GM23248 (cell line): Measurements from ENCODE around the gene PTPRR. TPM values are rescaled to one million over a fixed set of nuclear protein-coding genes. Genes with fewer than 3 reads are reported as not detected.

Source experiments
- DNase-seq: peaks from one replicate; pipeline ENCODE4 v3.0.0-alpha.2; 2015
- H2AFZ ChIP-seq: fragments of 200-600 bp; sonication (generic); 2 replicates; pipeline ENCODE4 v1.6.1; 2016; ENCODE audit warnings: antibody characterized with exemption
- H3F3A ChIP-seq: fragments of 200-600 bp; sonication (generic); 2 replicates; pipeline ENCODE4 v1.6.1; 2016; ENCODE audit warnings: mild to moderate bottlenecking, antibody characterized with exemption, mixed run types; ENCODE audit not compliant: insufficient read depth
- H3K27ac ChIP-seq: fragments of 200-600 bp; sonication (generic); 2 replicates; pipeline ENCODE4 v1.5.1; 2016; ENCODE audit warnings: mild to moderate bottlenecking
- H3K27me3 ChIP-seq: fragments of 200-600 bp; sonication (generic); replicated peaks from 2 replicates; pipeline ENCODE4 v1.6.1; 2016; ENCODE audit warnings: mild to moderate bottlenecking; ENCODE audit not compliant: insufficient read depth
- H3K36me3 ChIP-seq: fragments of 200-600 bp; sonication (generic); 2 replicates; pipeline ENCODE4 v1.6.1; 2016; ENCODE audit warnings: low read depth, mild to moderate bottlenecking
- H3K4me1 ChIP-seq: fragments of 200-600 bp; sonication (generic); 2 replicates; pipeline ENCODE4 v1.6.1; 2016; ENCODE audit warnings: mild to moderate bottlenecking; ENCODE audit not compliant: insufficient read depth
- H3K4me2 ChIP-seq: fragments of 200-600 bp; sonication (generic); one replicate; pipeline ENCODE4 v1.6.1; 2016; ENCODE audit warnings: mild to moderate bottlenecking; ENCODE audit not compliant: unreplicated experiment
- H3K4me3 ChIP-seq: fragments of 200-600 bp; sonication (generic); 2 replicates; pipeline ENCODE4 v1.5.1; 2016; ENCODE audit warnings: mild to moderate bottlenecking
- H3K79me2 ChIP-seq: fragments of 200-600 bp; sonication (generic); 2 replicates; pipeline ENCODE4 v1.6.1; 2016; ENCODE audit warnings: mild to moderate bottlenecking; ENCODE audit not compliant: insufficient read depth
- H3K9ac ChIP-seq: fragments of 200-600 bp; sonication (generic); 2 replicates; pipeline ENCODE4 v1.6.1; 2016; ENCODE audit warnings: mild to moderate bottlenecking
- H3K9me2 ChIP-seq: fragments of 200-600 bp; sonication (generic); 2 replicates; pipeline ENCODE4 v1.6.1; 2016; ENCODE audit warnings: mixed run types, mild to moderate bottlenecking, moderate library complexity; ENCODE audit not compliant: insufficient read depth
- H3K9me3 ChIP-seq: fragments of 200-600 bp; sonication (generic); one replicate; pipeline ENCODE4 v1.6.1; 2017; ENCODE audit warnings: low read depth
- H4K20me1 ChIP-seq: fragments of 200-600 bp; sonication (generic); 2 replicates; pipeline ENCODE4 v1.6.0; 2016; ENCODE audit not compliant: insufficient read depth
- EZH2 ChIP-seq: fragments of 200-600 bp; sonication (generic); IDR thresholded peaks from 2 replicates; pipeline ENCODE4 v1.6.1; 2018; ENCODE audit warnings: antibody characterized with exemption, mild to moderate bottlenecking; ENCODE audit not compliant: insufficient read depth, poor library complexity, severe bottlenecking
- EZH2phosphoT487 ChIP-seq: fragments of 200-600 bp; sonication (generic); IDR thresholded peaks from 2 replicates; pipeline ENCODE4 v1.6.1; 2018; ENCODE audit warnings: antibody characterized with exemption, moderate library complexity, mild to moderate bottlenecking, low read depth; ENCODE audit not compliant: insufficient read depth
- whole genome bisulfite sequencing, 2 experiments: methylation state at CpG; one replicate each; pipeline ENCODE4 v1.1.6; 2015 to 2017; ENCODE audit warnings: low lambda C conversion rate in 2 of 2, low coverage in 1 of 2; ENCODE audit errors: missing lambda C conversion rate in 2 of 2; 5-methylcytosine and 5-hydroxymethylcytosine counted together
- in situ Hi-C: fragments of 300-500 bp; cut with MboI; formaldehyde crosslinking; loops from 2 replicates; pipeline ENCODE4 v1.15.0; 2020
- polyA plus RNA-seq: library from polyadenylated mRNA; unstranded; fragments of >200 nt; fragmentation: Nextera tagmentation; extraction: Ambion mirVana; gene quantifications from 2 replicates; pipeline ENCODE4 v1.2.1, GENCODE V29; 2016
- total RNA-seq: library from RNA; depleted of rRNA; stranded (reverse); fragments of >200 nt; shearing (Covaris generic); gene quantifications from 2 replicates; pipeline ENCODE4 v1.2.3, GENCODE V29; 2014

The PTPRR gene
- total and polyA plus RNA-seq, 2 experiments from 2014 or later = 1.1 to 1.2 TPM

- H3K9ac ChIP-seq = peak overlapping the region; percentile 70
- H3K79me2 ChIP-seq = no peaks in the 10 kb centered on the region
- H3K4me1 ChIP-seq = peaks cover 17% of the 10 kb centered on the region
- H3K4me3 ChIP-seq = peak overlapping the region; percentile 70
- H3K27ac ChIP-seq = no peak overlapping the region
- H3F3A ChIP-seq = peaks cover 7% of the 10 kb centered on the region; the same call in 1 of the 2 replicates
- TF ChIP-seq EZH2 = no peak
- TF ChIP-seq EZH2phosphoT487 = no peak
- peak overlapping the region; percentile 92 for H2AFZ ChIP-seq
- WGBS, 2 experiments = 2 to 3% methylated on average over 40 to 50 of the region's 63 CpGs
- in situ Hi-C loops = no loop called here
- H4K20me1 ChIP-seq = no peaks in the 10 kb centered on the region
- no peaks in the 10 kb centered on the region for H3K9me2 ChIP-seq
- peak; percentile 73 for DNase-seq
- peak overlapping the region; percentile 70 for H3K4me2 ChIP-seq
- H3K9me3 ChIP-seq = no peaks in the 10 kb centered on the region
- no peaks in the 10 kb centered on the region for H3K36me3 ChIP-seq
- no peaks in the 10 kb centered on the region for H3K27me3 ChIP-seq
These were observed 310.6 kb downstream of the PTPRR start for GRCh38 chr12:70609739-70610491.

GRCh38 chr12:70609203-70609602 is 311.3 kb downstream of the PTPRR start:
- Histone ChIP-seq H3K79me2 (no peaks in the 10 kb centered on the region), H3K4me1 (peaks cover 17% of the 10 kb centered on the region), H3K27ac (no peak overlapping the region), H3K27me3 (no peaks in the 10 kb centered on the region), H2AFZ (peak overlapping the region; percentile 92), H3K4me2 (peak overlapping the region; percentile 70), H3F3A (peaks cover 7% of the 10 kb centered on the region; the same call in 1 of the 2 replicates), H4K20me1 (no peaks in the 10 kb centered on the region), H3K9me2 (no peaks in the 10 kb centered on the region), H3K9ac (peak overlapping the region; percentile 70), H3K9me3 (no peaks in the 10 kb centered on the region), H3K4me3 (peak overlapping the region; percentile 70), H3K36me3 (no peaks in the 10 kb centered on the region)
- 82 to 96% methylated on average over 2 of the region's 2 CpGs for WGBS, 2 experiments
- TF ChIP-seq EZH2phosphoT487 (no peak), EZH2 (no peak)
- peak; percentile 28 for DNase-seq
- in situ Hi-C loops = no loop called here

- Histone ChIP-seq H4K20me1 (no peaks in the 10 kb centered on the region), H3K9ac (no peak overlapping the region), H3K36me3 (no peaks in the 10 kb centered on the region), H3K9me2 (no peaks in the 10 kb centered on the region), H3K9me3 (no peaks in the 10 kb centered on the region), H3K27ac (no peak overlapping the region), H3K79me2 (no peaks in the 10 kb centered on the region), H2AFZ (no peak overlapping the region), H3K4me2 (no peak overlapping the region), H3F3A (peaks cover 7% of the 10 kb centered on the region; the same call in 1 of the 2 replicates), H3K4me1 (peaks cover 22% of the 10 kb centered on the region), H3K27me3 (no peaks in the 10 kb centered on the region), H3K4me3 (no peak overlapping the region)
- DNase-seq = peak; percentile 14
- in situ Hi-C loops = no loop called here
- TF ChIP-seq EZH2phosphoT487 (no peak), EZH2 (no peak)
- WGBS, 2 experiments = 89 to 100% methylated on average over 1 of the region's 1 CpG
These were observed 312.4 kb downstream of the PTPRR start for GRCh38 chr12:70608184-70608583.

- H4K20me1 ChIP-seq = no peaks in the 10 kb centered on the region
- in situ Hi-C loops = no loop called here
- peak overlapping the region; percentile 31; the same call in 1 of the 2 replicates for H2AFZ ChIP-seq
- peaks cover 33% of the 10 kb centered on the region for H3K4me1 ChIP-seq
- H3K9me3 ChIP-seq = no peaks in the 10 kb centered on the region
- H3K4me2 ChIP-seq = peak overlapping the region; percentile 37
- TF ChIP-seq EZH2 (no peak), EZH2phosphoT487 (no peak)
- DNase-seq = no peak
- no peaks in the 10 kb centered on the region for H3K9me2 ChIP-seq
- H3K79me2 ChIP-seq = no peaks in the 10 kb centered on the region
- peak overlapping the region; percentile 24; the same call in 1 of the 2 replicates for H3K4me3 ChIP-seq
- H3K27ac ChIP-seq = no peak overlapping the region
- peaks cover 7% of the 10 kb centered on the region; the same call in 1 of the 2 replicates for H3F3A ChIP-seq
- H3K36me3 ChIP-seq = no peaks in the 10 kb centered on the region
- H3K27me3 ChIP-seq = no peaks in the 10 kb centered on the region
- no peak overlapping the region for H3K9ac ChIP-seq
These were observed 313.4 kb downstream of the PTPRR start for GRCh38 chr12:70607107-70607506.
